Neuronal stem cell (in vitro differentiated cells): ENCODE data around the gene MYO10.

Experiments
- DNase-seq: peaks from one replicate; pipeline ENCODE4 v3.0.0-alpha.2; 2013; ENCODE audit warnings: low spot score
- H2AFZ ChIP-seq: one replicate; pipeline ENCODE4 v1.6.1; 2013; ENCODE audit warnings: mild to moderate bottlenecking, low read length, inconsistent platforms
- H2AK5ac ChIP-seq: 2 replicates; pipeline ENCODE4 v1.6.1; 2013; ENCODE audit warnings: low read depth, mild to moderate bottlenecking, inconsistent platforms, low read length, moderate library complexity, mixed read lengths
- H2BK120ac ChIP-seq: 2 replicates; pipeline ENCODE4 v1.6.1; 2013; ENCODE audit warnings: low read depth, mild to moderate bottlenecking, inconsistent platforms, low read length, moderate library complexity, mixed read lengths
- H2BK12ac ChIP-seq: one replicate; pipeline ENCODE4 v1.6.1; 2013; ENCODE audit warnings: low read length, inconsistent platforms
- H2BK15ac ChIP-seq: 2 replicates; pipeline ENCODE4 v1.6.1; 2013; ENCODE audit warnings: mild to moderate bottlenecking, low read length, inconsistent platforms, mixed read lengths
- H2BK5ac ChIP-seq: one replicate; pipeline ENCODE4 v1.6.1; 2013; ENCODE audit warnings: inconsistent platforms, mild to moderate bottlenecking, low read length, moderate library complexity
- H3K14ac ChIP-seq: one replicate; pipeline ENCODE4 v1.6.1; 2013; ENCODE audit warnings: low read length, inconsistent platforms
- H3K18ac ChIP-seq: 2 replicates; pipeline ENCODE4 v1.6.1; 2013; ENCODE audit warnings: low read length, inconsistent platforms
- H3K23ac ChIP-seq: 2 replicates; pipeline ENCODE4 v1.6.1; 2013; ENCODE audit warnings: low read depth, mild to moderate bottlenecking, mixed read lengths, low read length, inconsistent platforms; ENCODE audit not compliant: poor library complexity
- H3K27ac ChIP-seq: replicated peaks from 3 replicates; pipeline ENCODE4 v1.5.1; 2013; ENCODE audit warnings: low read length, inconsistent platforms
- H3K27me3 ChIP-seq, 3 experiments: 2 replicates each; pipeline ENCODE4 v1.6.1; 2013; ENCODE audit warnings: low read length in 3 of 3, mild to moderate bottlenecking in 2 of 3, inconsistent platforms in 1 of 3, low read depth in 1 of 3, mixed read lengths in 1 of 3, moderate library complexity in 1 of 3; ENCODE audit not compliant: control insufficient read depth in 3 of 3, insufficient read depth in 3 of 3
- H3K36me3 ChIP-seq, 2 donors: replicated peaks in 1 of 2; 2 replicates each; pipeline ENCODE4 v1.6.1; 2013; ENCODE audit warnings: low read length in 2 of 2; ENCODE audit not compliant: control insufficient read depth in 2 of 2, insufficient read depth in 2 of 2
- H3K4ac ChIP-seq: 2 replicates; pipeline ENCODE4 v1.6.1; 2013; ENCODE audit warnings: inconsistent platforms, mild to moderate bottlenecking, low read length, moderate library complexity
- H3K4me1 ChIP-seq, 2 donors: 1 replicate in 1 of 2; 2 replicates in 1 of 2; pipeline ENCODE4 v1.6.1; 2013; ENCODE audit warnings: low read length in 2 of 2, low read depth in 1 of 2; ENCODE audit not compliant: control insufficient read depth in 2 of 2, insufficient read depth in 1 of 2
- H3K4me2 ChIP-seq: one replicate; pipeline ENCODE4 v1.6.1; 2013; ENCODE audit warnings: mild to moderate bottlenecking, low read length, inconsistent platforms; ENCODE audit not compliant: insufficient read depth, poor library complexity, severe bottlenecking
- H3K4me3 ChIP-seq, 2 donors: 2 replicates each; pipeline ENCODE4 v1.5.1; 2013; ENCODE audit warnings: low read length in 2 of 2, mild to moderate bottlenecking in 2 of 2, inconsistent platforms in 1 of 2, moderate library complexity in 1 of 2
- H3K79me1 ChIP-seq: one replicate; pipeline ENCODE4 v1.6.1; 2013; ENCODE audit warnings: low read depth, mild to moderate bottlenecking, inconsistent platforms, low read length, moderate library complexity
- H3K9ac ChIP-seq: one replicate; pipeline ENCODE4 v1.6.1; 2013; ENCODE audit warnings: mild to moderate bottlenecking, low read depth, low read length, inconsistent platforms; ENCODE audit not compliant: poor library complexity
- H3K9me3 ChIP-seq, 2 donors: replicated peaks in 1 of 2; 2 replicates each; pipeline versions ENCODE3 to v1.6.1; 2013; ENCODE audit warnings: low read length in 2 of 2, mild to moderate bottlenecking in 2 of 2, inconsistent platforms in 1 of 2, low read depth in 1 of 2, mixed read lengths in 1 of 2, moderate library complexity in 1 of 2; ENCODE audit not compliant: control insufficient read depth in 2 of 2, insufficient read depth in 1 of 2
- H4K8ac ChIP-seq: one replicate; pipeline ENCODE4 v1.6.1; 2013; ENCODE audit warnings: low read depth, mild to moderate bottlenecking, inconsistent platforms, low read length, moderate library complexity
- H4K91ac ChIP-seq: one replicate; pipeline ENCODE4 v1.6.1; 2013; ENCODE audit warnings: low read length, low read depth, mild to moderate bottlenecking, inconsistent platforms; ENCODE audit not compliant: poor library complexity
- WGBS, 2 donors: extraction: QIAGEN DNeasy Blood & Tissue Kit; methylation state at CpG; one replicate each; pipeline ENCODE4 v1.1.7; 2013; ENCODE audit warnings: missing lambda C conversion rate in 2 of 2, mixed read lengths in 1 of 2; ENCODE audit not compliant: insufficient read length in 2 of 2, insufficient replicate concordance in 1 of 2; ENCODE audit errors: extremely low coverage in 2 of 2; 5-methylcytosine and 5-hydroxymethylcytosine counted together

The MYO10 gene

DNA sequence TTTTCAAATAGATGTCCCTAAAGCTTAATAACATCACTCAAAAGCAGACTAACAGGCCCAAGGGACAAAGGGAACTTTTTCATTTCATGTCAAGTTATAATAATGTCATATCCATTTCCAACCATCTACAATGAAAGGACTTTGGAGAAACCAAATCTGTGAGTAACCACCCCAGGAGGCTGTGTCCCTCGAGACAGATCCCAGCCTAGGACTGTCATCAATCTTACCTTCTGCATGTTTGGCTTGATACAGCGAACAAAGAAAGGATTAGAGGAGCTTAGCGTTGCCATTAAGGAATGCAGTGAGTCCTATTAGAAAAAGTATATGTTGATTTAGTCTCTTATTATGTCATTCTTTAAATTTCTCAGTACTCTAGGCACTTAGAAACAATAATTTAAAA lies 181.5 kb downstream of the MYO10 start:
- Histone ChIP-seq H3K14ac (no peak overlapping the region), H3K36me3 (peaks cover 3 to 32% of the 10 kb centered on the region in 2 donors), H3K4ac (no peak overlapping the region), H4K8ac (no peak overlapping the region), H3K9ac (no peak overlapping the region), H2AK5ac (no peak overlapping the region), H3K4me1 (peaks cover 2 to 6% of the 10 kb centered on the region in 2 donors), H4K91ac (no peak overlapping the region), H3K9me3 (no peaks in the 10 kb centered on the region), H3K27me3 (no peaks in the 10 kb centered on the region), H3K18ac (no peak overlapping the region), H2BK120ac (no peak overlapping the region), H2BK5ac (no peak overlapping the region), H3K4me2 (no peak overlapping the region), H3K4me3 (no peak overlapping the region), H3K23ac (no peak overlapping the region), H2BK12ac (no peak overlapping the region), H2AFZ (no peak overlapping the region), H2BK15ac (no peak overlapping the region), H3K79me1 (no peaks in the 10 kb centered on the region), H3K27ac (peak overlapping the region; percentile 64)
- DNase-seq: peak; percentile 75
- no CpG with 5 or more reads among the region's 3 CpGs for WGBS, 2 donors

DNA sequence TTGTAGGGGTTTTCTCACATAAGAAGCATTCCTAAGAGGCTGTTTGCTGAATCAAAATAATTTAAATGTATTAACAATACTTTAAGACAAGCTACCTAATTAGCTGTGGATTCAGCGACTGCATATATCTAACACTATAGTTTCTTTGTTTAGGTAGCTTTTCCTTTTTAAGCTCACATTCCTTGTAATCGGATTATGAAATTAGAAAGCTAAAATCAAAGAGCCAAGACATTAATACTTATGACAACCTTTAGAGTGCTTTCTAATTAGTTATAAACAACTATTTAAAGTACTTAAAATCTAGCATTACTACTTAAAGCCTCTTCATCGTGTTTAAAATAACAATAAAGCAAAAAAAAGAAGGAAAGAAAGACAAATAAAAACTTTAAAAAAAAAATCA lies 182.0 kb downstream of the MYO10 start:
- H3K4me1 ChIP-seq: peaks cover under 1 to 2% of the 10 kb centered on the region in 2 donors
- no peaks in the 10 kb centered on the region for H3K79me1 ChIP-seq
- peaks cover 3 to 32% of the 10 kb centered on the region in 2 donors for H3K36me3 ChIP-seq
- no peaks in the 10 kb centered on the region for H3K27me3 ChIP-seq
- H2AFZ ChIP-seq: no peak overlapping the region
- no peak overlapping the region for H3K9ac ChIP-seq
- no peak overlapping the region for H3K4me2 ChIP-seq
- no peak overlapping the region for H3K23ac ChIP-seq
- no peak overlapping the region for H4K8ac ChIP-seq
- no peak overlapping the region for H2BK120ac ChIP-seq
- H3K4me3 ChIP-seq: no peak overlapping the region
- no peak overlapping the region for H2BK15ac ChIP-seq
- no peak overlapping the region for H2AK5ac ChIP-seq
- no peak overlapping the region for H2BK5ac ChIP-seq
- no peak overlapping the region for H3K18ac ChIP-seq
- H4K91ac ChIP-seq: no peak overlapping the region
- H3K14ac ChIP-seq: no peak overlapping the region
- no peak overlapping the region for H2BK12ac ChIP-seq
- no CpG with 5 or more reads among the region's 3 CpGs for WGBS, 2 donors
- DNase-seq: no peak
- H3K27ac ChIP-seq: no peak overlapping the region
- peaks cover 0 to 2% of the 10 kb centered on the region in 2 donors for H3K9me3 ChIP-seq
- no peak overlapping the region for H3K4ac ChIP-seq

DNA sequence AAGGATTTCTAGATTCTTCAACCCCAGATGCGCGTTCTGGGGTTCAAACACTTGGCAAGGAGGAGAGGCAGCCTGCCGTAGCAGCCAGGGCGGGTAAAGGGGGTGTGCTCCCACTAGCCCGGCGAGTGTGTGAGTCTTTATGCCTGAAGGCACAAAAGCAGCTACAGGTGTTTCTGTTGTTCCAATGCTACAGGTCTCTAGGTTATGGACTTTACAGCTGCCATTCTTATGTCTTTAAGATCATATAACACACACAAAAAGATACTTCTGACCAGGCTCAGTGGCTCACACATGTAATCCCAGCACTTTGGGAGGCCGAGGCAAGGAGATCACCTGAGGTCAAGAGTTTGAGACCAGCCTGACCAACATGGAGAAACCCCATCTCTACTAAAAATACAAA lies 185.6 kb downstream of the MYO10 start:
- H3K4ac ChIP-seq: no peak overlapping the region
- no peak overlapping the region for H3K9ac ChIP-seq
- no peak overlapping the region for H2BK5ac ChIP-seq
- peaks cover 0 to 2% of the 10 kb centered on the region in 2 donors for H3K4me1 ChIP-seq
- H3K9me3 ChIP-seq: peaks cover 0 to 2% of the 10 kb centered on the region in 2 donors
- peaks cover 6 to 12% of the 10 kb centered on the region in 2 donors for H3K36me3 ChIP-seq
- no peaks in the 10 kb centered on the region for H3K27me3 ChIP-seq
- no peak overlapping the region for H2BK15ac ChIP-seq
- no peak overlapping the region for H3K4me2 ChIP-seq
- no peak overlapping the region for H2AK5ac ChIP-seq
- no peak overlapping the region for H3K4me3 ChIP-seq
- no CpG with 5 or more reads among the region's 7 CpGs for WGBS, 2 donors
- DNase-seq: no peak
- H2AFZ ChIP-seq: no peak overlapping the region
- H4K91ac ChIP-seq: no peak overlapping the region
- H3K79me1 ChIP-seq: no peaks in the 10 kb centered on the region
- no peak overlapping the region for H3K14ac ChIP-seq
- no peak overlapping the region for H4K8ac ChIP-seq
- no peak overlapping the region for H3K27ac ChIP-seq
- no peak overlapping the region for H3K23ac ChIP-seq
- no peak overlapping the region for H2BK12ac ChIP-seq
- no peak overlapping the region for H2BK120ac ChIP-seq
- H3K18ac ChIP-seq: peak overlapping the region; percentile 80

DNA sequence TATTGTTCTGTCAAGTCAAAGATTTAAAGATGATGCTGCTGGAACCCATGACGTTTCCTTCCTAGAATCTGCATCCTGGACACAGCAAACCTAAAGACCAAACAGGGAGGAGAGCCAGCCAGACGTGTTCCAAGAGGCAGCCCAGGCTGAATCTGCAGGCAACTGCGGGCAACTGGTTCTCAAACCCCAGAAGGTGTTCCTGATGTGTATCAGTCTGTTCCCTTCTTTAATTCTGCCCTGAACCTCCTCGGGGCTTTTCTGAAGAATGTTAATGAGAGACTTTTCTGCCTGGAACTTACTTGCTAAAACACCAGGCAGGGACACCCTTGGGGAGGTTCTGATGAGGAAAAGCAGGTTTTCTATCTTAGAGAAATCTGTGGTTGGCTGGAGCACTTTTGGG lies 186.5 kb downstream of the MYO10 start:
- Histone ChIP-seq H3K36me3 (peaks cover 6 to 7% of the 10 kb centered on the region in 2 donors), H3K27ac (no peak overlapping the region), H4K91ac (no peak overlapping the region), H2BK12ac (no peak overlapping the region), H3K79me1 (no peaks in the 10 kb centered on the region), H3K14ac (no peak overlapping the region), H3K9ac (no peak overlapping the region), H2BK15ac (peak overlapping the region; percentile 35), H2BK120ac (no peak overlapping the region), H3K4ac (no peak overlapping the region), H4K8ac (no peak overlapping the region), H2AFZ (no peak overlapping the region), H3K27me3 (no peaks in the 10 kb centered on the region), H3K4me2 (no peak overlapping the region), H2AK5ac (peak overlapping the region; percentile 26), H3K4me1 (peaks cover 0 to 1% of the 10 kb centered on the region in 2 donors), H3K9me3 (peaks cover 0 to 2% of the 10 kb centered on the region in 2 donors), H3K23ac (no peak overlapping the region), H2BK5ac (no peak overlapping the region), H3K18ac (peak overlapping the region; percentile 79), H3K4me3 (no peak overlapping the region)
- no peak for DNase-seq
- no CpG with 5 or more reads among the region's 4 CpGs for WGBS, 2 donors
